ENCODE results near the gene XYLT2. TPM values are rescaled to one million over a fixed set of nuclear protein-coding genes. Genes with fewer than 3 reads are reported as not detected.

Gene XYLT2
- total RNA-seq, 3 donors from 2014 or later: 13.6 to 27.5 (median 24.4) TPM

GRCh38 chr17:50348522-50349242 lies 2.8 kb downstream of the XYLT2 start:
- no peaks in the 10 kb centered on the region for H3K4me1 ChIP-seq
- DNase-seq (ENCODE audit: low spot score in 2 of 2): no peak
- intact Hi-C loops (cut with DNase I; ENCODE audit: low total_unique reads): no loop called here
- H3K27me3 ChIP-seq: no peaks in the 10 kb centered on the region
- no peak overlapping the region for H3K4me3 ChIP-seq
- H3K9me3 ChIP-seq: no peaks in the 10 kb centered on the region
- TF ChIP-seq POLR2A (IDR thresholded peaks at IDR 0.05): no peak
- no peak for TF ChIP-seq POLR2AphosphoS5 (IDR thresholded peaks at IDR 0.05)
- TF ChIP-seq CTCF (IDR thresholded peaks at IDR 0.05): no peak
- peak overlapping the region in 1 of 2 donors; percentile 7 for H3K27ac ChIP-seq
- H3K36me3 ChIP-seq: no peaks in the 10 kb centered on the region

GRCh38 chr17:50349243-50349600 lies 3.3 kb downstream of the XYLT2 start:
- H3K27ac ChIP-seq: peak overlapping the region in 1 of 2 donors; percentile 7
- H3K4me3 ChIP-seq: no peak overlapping the region
- no peaks in the 10 kb centered on the region for H3K36me3 ChIP-seq
- H3K9me3 ChIP-seq: no peaks in the 10 kb centered on the region
- H3K27me3 ChIP-seq: no peaks in the 10 kb centered on the region
- TF ChIP-seq POLR2A (IDR thresholded peaks at IDR 0.05): no peak
- no peak for TF ChIP-seq POLR2AphosphoS5 (IDR thresholded peaks at IDR 0.05)
- TF ChIP-seq CTCF (IDR thresholded peaks at IDR 0.05): no peak
- DNase-seq (ENCODE audit: low spot score in 2 of 2): no peak
- no peaks in the 10 kb centered on the region for H3K4me1 ChIP-seq
- intact Hi-C loops (cut with DNase I; ENCODE audit: low total_unique reads): no loop called here

DNA sequence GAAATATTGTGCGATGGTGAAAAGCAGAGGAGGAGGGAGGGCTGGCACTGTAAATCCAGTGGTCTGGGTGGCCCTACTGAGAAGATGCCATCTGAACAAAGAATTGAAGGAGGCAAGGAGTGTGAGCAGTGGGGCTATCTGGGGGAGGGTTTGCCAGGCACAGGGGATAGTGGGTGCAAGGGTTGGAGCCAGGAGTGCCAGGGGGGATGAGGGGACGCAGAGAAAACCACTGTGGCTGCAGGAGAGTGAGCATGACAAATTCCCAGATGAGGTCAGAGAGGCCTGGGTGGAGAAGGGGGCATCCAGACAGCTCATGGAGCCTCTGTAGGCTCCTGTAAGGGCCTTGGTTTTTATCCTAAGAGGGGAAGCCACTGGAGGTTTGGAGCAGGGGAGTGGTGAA lies 4.8 kb downstream of the XYLT2 start:
- Histone ChIP-seq H3K36me3 (no peaks in the 10 kb centered on the region), H3K27me3 (no peaks in the 10 kb centered on the region), H3K27ac (no peak overlapping the region), H3K9me3 (no peaks in the 10 kb centered on the region), H3K4me3 (no peak overlapping the region), H3K4me1 (no peaks in the 10 kb centered on the region)
- TF ChIP-seq POLR2AphosphoS5 (IDR thresholded peaks at IDR 0.05) (no peak), CTCF (IDR thresholded peaks at IDR 0.05) (no peak), POLR2A (IDR thresholded peaks at IDR 0.05) (no peak)
- DNase-seq (ENCODE audit: low spot score in 2 of 2): no peak
- intact Hi-C loops (cut with DNase I; ENCODE audit: low total_unique reads): no loop called here

- Histone ChIP-seq H3K9me3 (no peaks in the 10 kb centered on the region), H3K27ac (peak overlapping the region in 1 of 2 donors; percentile 25), H3K4me1 (no peaks in the 10 kb centered on the region), H3K36me3 (peaks cover 5% of the 10 kb centered on the region), H3K27me3 (no peaks in the 10 kb centered on the region), H3K4me3 (no peak overlapping the region)
- intact Hi-C loops (cut with DNase I; ENCODE audit: low total_unique reads): no loop called here
- TF ChIP-seq CTCF (IDR thresholded peaks at IDR 0.05) (no peak), POLR2A (IDR thresholded peaks at IDR 0.05) (no peak), POLR2AphosphoS5 (IDR thresholded peaks at IDR 0.05) (no peak)
- DNase-seq (ENCODE audit: low spot score in 2 of 2): no peak
Measured at GRCh38 chr17:50352072-50352692, 6.3 kb downstream of the XYLT2 start.

All from breast epithelium (tissue), 4 donors.